SHP77 treated with DMSO at 0.1 percent for 48 hours (cell line): ENCODE measurements around the gene CMIP.

Source experiments
- DNase-seq: peaks from one replicate; lab custom pipeline; 2025; lab: John Stamatoyannopoulos, UW

CMIP gene

GRCh38 chr16:81639348-81639747, 194.7 kb downstream of the CMIP start:
- no peak for DNase-seq

DNA sequence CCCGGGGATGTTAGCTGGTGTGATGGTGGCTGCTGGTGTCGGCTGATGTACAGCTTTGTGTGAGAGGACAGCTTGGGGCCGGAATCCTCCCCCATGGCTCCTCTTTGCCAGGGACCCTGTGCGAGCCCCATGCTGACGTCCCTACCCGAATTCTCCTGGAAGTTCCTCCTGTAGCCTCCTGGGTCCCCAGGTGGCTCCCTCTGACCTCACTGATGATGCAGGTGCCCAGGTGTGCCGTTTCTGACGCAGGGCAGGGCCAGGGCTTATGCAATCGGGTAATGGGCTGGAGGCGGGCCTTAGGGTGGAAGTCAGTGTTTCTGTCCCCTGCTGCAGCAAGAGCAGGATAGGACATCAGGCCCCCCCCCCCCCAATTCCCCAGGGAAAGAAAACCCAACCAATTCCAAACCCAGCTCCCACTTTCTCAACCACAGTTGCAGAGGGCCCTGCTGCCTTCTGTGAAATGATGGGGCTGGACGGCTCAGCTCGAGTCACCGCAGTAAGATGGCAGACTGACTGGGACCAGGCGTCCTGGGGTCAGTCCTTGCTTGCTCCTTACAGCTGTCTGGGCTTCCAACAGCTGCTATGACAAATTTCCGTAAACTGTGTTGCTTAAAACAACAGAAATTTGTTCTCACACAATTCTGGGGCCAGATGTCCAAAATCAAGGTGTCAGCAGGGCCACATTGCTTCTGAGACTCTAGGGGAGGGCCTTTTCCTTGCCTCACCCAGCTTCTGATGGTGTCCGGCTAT, 195.5 kb downstream of the CMIP start:
- DNase-seq, result no peak

- DNase-seq, result no peak
These were observed 196.1 kb downstream of the CMIP start for GRCh38 chr16:81640681-81641070.

- DNase-seq, result no peak
These were observed 196.9 kb downstream of the CMIP start for GRCh38 chr16:81641395-81642106.

GRCh38 chr16:81642107-81642436, 197.5 kb downstream of the CMIP start:
- no peak for DNase-seq

DNA sequence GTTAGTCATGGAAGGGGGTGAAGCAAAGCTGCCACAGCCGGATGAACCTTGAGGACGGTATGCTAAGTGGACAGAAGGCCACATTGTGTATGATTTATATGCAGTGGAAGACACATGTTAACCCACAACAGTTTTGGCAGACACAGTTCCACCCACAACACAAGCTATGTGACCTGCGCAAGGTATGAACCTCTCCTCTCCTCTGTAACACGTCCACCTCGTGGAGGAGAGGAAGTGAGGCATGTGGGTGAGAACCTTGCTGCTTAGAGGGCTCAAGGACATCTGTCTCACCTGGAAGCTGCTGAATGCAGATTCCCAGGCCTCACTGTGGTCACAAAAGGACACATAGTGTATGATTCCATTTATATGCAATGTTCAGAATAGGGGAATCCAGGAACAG, 198.3 kb downstream of the CMIP start:
- DNase-seq, result no peak

DNA sequence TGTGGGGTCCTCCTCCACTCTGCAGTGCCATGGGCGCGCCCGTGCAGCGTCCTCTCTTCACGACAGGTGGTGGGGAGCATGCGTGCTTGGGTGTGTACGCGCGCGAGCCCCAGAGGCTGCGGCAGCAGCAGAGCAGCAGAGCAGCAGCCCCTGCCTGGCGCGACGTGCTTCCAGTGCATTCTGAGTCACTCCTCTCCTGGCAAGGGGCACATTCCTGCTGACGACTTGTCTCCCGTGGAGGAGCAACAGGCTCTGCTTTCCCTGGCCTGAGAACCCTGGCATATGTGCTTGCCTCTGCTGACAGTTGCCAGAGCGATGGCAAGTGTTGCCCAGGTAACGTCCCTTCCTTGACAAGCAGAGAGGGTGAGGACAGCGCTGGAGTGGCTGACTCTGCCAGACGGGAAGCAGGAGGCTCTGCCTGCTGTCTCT, 200.7 kb downstream of the CMIP start:
- DNase-seq, result peak; percentile 77

GRCh38 chr16:81645925-81646324, 201.3 kb downstream of the CMIP start:
- DNase-seq, result no peak

GRCh38 chr16:81646561-81646960, 202.0 kb downstream of the CMIP start:
- DNase-seq, result no peak

DNA sequence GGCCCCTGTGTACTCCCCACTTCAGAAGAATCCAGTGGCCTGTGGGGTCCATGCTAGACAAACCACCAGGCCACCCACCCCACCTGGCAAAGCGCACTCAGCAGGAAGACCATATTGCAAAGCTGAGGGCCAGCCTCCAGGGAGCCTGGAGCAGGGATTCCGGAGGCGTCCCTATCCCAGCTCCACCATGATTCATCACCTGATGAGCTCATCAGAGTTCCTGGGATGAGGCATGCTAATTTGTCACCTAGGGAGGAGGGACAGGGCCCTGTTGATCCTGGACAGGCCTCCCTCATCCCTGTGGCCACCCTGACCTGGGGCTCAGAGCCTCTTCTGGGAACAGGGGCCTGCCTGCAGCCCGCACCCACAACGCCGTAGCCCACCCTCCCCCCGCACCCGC, 202.9 kb downstream of the CMIP start:
- DNase-seq, result no peak

- DNase-seq, result no peak
These were observed 205.1 kb downstream of the CMIP start for GRCh38 chr16:81649561-81650184.

DNA sequence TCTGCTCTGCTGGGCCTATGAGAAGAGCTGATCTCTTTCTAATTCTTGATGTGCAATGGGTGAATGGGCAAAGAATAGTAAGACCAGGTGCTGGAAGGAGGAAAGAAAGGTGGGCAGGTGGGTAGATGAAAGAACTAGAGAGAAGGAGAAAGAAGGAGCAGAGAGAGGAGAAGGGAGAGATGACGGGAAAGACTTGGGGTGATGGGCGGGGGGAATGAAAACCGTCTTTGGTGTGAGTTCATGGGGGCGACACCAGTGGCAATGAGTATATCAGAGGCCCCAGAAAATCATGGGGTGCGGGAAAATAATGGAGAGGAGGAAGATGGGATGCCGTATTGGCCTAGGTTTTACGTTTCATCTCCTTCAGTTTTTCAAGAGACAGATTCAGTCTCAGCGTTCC, 205.7 kb downstream of the CMIP start:
- no peak for DNase-seq

DNA sequence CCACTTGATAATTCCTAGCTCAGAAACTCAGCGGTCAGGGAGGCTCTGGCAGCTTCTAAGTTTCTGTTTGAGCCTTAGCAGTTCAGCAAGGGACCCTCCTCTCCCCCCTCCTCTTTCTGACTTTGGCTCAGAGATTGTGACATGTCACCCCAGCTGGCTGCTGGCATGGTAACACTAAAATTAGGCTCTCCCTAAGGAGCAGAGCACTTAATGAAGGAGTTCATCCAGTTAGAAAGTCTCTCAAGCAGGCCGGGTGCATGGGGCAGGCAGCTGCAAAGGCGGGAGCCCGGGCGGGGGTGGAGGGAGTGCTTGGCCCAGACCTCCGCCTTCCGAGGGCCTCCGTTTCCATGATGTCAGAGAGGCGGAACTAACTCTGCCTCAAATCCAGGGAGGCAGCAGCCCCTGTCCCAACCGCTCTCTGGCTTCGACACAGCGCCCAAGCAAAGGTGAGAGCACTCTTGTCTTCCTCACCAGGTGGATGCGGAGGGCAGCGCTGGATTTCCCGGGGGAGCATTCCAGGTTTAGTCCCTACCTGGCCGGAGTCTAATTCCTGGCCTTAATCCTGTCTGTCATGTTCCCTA, 206.5 kb downstream of the CMIP start:
- DNase-seq, result peak; percentile 90

GRCh38 chr16:81651758-81652718, 207.4 kb downstream of the CMIP start:
- no peak for DNase-seq

DNA sequence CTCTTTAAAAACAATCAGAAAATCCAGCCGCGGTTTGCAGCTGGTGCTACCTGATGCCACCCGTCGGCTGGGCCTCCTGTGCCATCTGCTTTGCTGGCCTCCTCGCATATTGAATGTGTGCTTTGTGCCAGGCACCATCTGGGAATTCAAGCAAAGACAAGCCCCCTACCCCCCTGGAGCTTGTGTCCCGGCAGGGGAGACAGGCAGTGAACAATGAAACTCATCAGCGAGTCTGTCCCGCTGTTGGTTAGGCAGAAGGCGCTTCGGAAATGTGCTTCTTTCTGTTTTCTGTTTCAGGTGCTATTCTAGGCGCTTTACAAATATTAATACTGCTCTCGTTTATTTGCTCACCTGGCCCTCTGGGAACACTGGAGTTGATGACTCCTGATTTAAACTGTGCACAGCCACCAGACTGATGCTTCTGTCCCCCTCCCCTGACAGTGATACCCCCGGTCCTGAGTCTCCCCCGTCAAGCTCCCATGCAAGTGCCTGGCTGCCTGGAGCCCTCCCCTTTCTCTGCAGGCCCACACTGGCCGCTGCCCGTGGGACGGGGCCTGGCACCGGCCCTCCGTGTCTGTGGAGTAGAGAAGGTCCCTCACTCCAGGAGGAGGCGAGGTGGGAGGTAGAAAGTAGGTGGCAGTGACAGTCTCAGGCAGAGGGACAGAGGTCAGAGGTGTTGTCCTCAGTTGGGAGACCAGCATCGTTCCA, 208.3 kb downstream of the CMIP start:
- DNase-seq, result peak; percentile 89

DNA sequence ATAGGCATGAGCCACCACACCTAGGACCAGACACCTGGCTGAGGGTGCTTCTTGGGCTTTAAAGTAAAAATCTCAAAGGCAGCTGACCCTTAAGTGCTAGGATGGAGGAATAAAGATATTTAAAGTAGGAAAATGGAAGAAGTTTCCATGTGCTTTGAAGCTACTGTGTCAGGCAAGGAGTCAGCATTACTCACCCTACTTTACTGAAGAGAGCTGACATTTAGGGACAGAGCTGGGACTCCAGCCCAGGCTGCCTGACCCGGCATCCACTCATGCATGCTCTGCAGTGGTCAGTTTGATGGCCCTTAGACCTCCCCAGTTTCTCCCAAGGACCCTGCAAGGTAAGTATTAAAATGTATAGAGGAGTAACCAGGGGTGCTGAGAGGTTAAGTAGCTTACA, 209.7 kb downstream of the CMIP start:
- no peak for DNase-seq

GRCh38 chr16:81655469-81656162, 211.0 kb downstream of the CMIP start:
- no peak for DNase-seq

GRCh38 chr16:81657224-81657623, 212.6 kb downstream of the CMIP start:
- DNase-seq, result no peak

- DNase-seq, result no peak
These were observed 213.2 kb downstream of the CMIP start for GRCh38 chr16:81657781-81658180.

DNA sequence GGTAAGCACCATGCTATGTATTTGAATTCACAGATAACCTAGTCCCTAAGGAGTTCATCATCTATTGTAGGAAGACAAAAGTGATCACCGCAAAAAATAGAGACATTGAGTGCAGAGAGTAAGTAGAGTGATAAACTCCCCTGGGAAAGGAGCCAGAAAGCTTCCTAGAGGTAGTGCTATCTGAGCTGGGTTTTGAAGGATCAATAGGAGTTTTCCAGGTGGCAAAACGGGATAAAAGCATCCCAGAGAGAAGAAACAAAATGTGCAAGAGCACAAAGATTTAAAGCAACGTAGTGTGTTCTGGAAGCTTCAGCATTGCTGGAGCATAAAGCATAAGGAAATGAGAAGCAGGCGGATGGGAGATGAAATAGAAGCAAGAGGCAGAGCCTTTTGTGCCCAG, 213.8 kb downstream of the CMIP start:
- DNase-seq, result no peak

DNA sequence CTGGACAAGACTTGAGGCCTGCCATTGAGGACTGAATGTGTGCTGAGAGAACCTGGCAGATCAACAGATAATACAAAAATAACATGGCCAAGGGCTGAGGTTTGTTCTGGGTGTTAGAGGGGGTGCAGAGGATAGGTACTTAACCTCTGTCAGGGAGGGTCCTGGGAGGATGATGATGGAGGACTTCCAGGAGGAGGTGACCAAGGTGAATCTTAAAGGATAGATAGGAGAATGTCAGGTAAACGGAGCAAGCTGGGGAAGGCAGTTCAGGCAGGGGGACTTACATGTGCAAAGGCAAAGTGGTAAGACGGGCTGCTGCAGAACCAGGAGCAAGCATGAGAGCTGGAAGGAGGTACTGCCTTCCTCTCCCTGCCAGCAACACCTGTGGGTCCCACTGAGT, 214.6 kb downstream of the CMIP start:
- no peak for DNase-seq
